H1 (cell line): ENCODE measurements around the gene NTN4.

ENCODE experiments used
- BCL11A ChIP-seq, 2 experiments: IDR thresholded peaks; one replicate each; pipeline ENCODE4 v1.6.1; 2011; ENCODE audit warnings: low read depth in 2 of 2, low read length in 2 of 2, mild to moderate bottlenecking in 2 of 2
- CEBPB ChIP-seq: IDR thresholded peaks from 2 replicates; pipeline ENCODE4 v1.6.1; 2012; ENCODE audit warnings: low read depth, low read length
- EP300 ChIP-seq, 2 experiments: IDR thresholded peaks; 1 replicate in 1 of 2; 2 replicates in 1 of 2; pipeline ENCODE4 v1.6.1; 2011 to 2012; ENCODE audit warnings: low read depth in 2 of 2, low read length in 2 of 2, mild to moderate bottlenecking in 2 of 2, borderline replicate concordance in 1 of 2, inconsistent platforms in 1 of 2, moderate library complexity in 1 of 2
- EZH2 ChIP-seq: fragments of 200-600 bp; sonication (generic); IDR thresholded peaks from 2 replicates; pipeline ENCODE4 v1.7.1; 2012; ENCODE audit warnings: low read depth, mild to moderate bottlenecking, moderate library complexity, low read length, inconsistent platforms; ENCODE audit not compliant: severe bottlenecking
- GTF2F1 ChIP-seq: IDR thresholded peaks from 2 replicates; pipeline ENCODE4 v1.6.1; 2012; ENCODE audit warnings: low read depth, low read length, improper control_type of control experiment, borderline replicate concordance
- NANOG ChIP-seq: IDR thresholded peaks from 2 replicates; pipeline ENCODE4 v1.6.1; 2011; ENCODE audit warnings: low read length, low read depth, mild to moderate bottlenecking, inconsistent platforms; ENCODE audit not compliant: insufficient read depth, poor library complexity, severe bottlenecking
- SIN3A ChIP-seq, 2 experiments: IDR thresholded peaks in 1 of 2; conservative IDR thresholded peaks in 1 of 2; 2 replicates each; pipeline ENCODE4 v1.6.1; 2011 to 2012; ENCODE audit warnings: low read length in 2 of 2, improper control_type of control experiment in 1 of 2, low read depth in 1 of 2, mild to moderate bottlenecking in 1 of 2
- TBP ChIP-seq: IDR thresholded peaks from 2 replicates; pipeline ENCODE4 v1.6.1; 2011; ENCODE audit warnings: low read depth, low read length, improper control_type of control experiment
- TF ChIP-seq, protein P1 (sequence below), 3 experiments: IDR thresholded peaks; 1 replicate in 2 of 3; 2 replicates in 1 of 3; pipeline versions ENCODE4 v1.5.1 to v1.6.1; 2011; ENCODE audit warnings: low read length in 3 of 3, mild to moderate bottlenecking in 3 of 3, inconsistent platforms in 2 of 3, low read depth in 1 of 3, moderate library complexity in 1 of 3; ENCODE audit not compliant: insufficient read depth in 1 of 3; ENCODE audit errors: control extremely low read depth in 1 of 3
- TF ChIP-seq, protein P2 (sequence below): IDR thresholded peaks from 2 replicates; pipeline ENCODE4 v1.6.1; 2012; ENCODE audit warnings: inconsistent platforms

DNA sequence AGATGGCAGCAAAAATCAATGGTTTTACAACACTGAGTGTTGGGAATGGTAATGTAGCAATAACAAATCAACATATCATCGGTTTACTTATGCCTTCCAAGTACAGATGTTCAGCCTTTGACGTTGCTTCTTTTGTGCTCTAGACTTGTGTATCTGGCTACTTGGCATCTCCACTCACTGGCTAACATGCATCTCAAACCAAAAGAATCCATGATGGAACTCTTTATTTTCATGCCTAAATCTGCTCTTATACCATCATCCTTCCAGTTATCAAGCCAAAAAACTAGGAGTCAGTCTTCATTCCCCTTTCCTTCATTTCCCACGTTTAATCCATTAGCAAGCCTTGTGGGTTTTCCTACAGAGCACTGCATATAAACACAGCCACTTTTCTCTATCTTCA, 150.0 kb downstream of the NTN4 start:
- TF ChIP-seq, protein P1, sequence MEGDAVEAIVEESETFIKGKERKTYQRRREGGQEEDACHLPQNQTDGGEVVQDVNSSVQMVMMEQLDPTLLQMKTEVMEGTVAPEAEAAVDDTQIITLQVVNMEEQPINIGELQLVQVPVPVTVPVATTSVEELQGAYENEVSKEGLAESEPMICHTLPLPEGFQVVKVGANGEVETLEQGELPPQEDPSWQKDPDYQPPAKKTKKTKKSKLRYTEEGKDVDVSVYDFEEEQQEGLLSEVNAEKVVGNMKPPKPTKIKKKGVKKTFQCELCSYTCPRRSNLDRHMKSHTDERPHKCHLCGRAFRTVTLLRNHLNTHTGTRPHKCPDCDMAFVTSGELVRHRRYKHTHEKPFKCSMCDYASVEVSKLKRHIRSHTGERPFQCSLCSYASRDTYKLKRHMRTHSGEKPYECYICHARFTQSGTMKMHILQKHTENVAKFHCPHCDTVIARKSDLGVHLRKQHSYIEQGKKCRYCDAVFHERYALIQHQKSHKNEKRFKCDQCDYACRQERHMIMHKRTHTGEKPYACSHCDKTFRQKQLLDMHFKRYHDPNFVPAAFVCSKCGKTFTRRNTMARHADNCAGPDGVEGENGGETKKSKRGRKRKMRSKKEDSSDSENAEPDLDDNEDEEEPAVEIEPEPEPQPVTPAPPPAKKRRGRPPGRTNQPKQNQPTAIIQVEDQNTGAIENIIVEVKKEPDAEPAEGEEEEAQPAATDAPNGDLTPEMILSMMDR (IDR thresholded peaks at IDR 0.05; ENCODE audit: control extremely low read depth in 1 of 3, insufficient read depth in 1 of 3, low read depth in 1 of 3, low read length in 3 of 3) = no peak
- TF ChIP-seq TBP (no peak), SIN3A (conservative IDR thresholded peaks at IDR 0.05 in 1 of 2, IDR thresholded peaks at IDR 0.05 in 1 of 2; ENCODE audit: low read depth in 1 of 2, low read length in 2 of 2) (no peak), BCL11A (IDR thresholded peaks at IDR 0.05; ENCODE audit: low read depth in 2 of 2, low read length in 2 of 2) (no peak), EZH2 (no peak), CEBPB (no peak), GTF2F1 (no peak), NANOG (no peak), EP300 (IDR thresholded peaks at IDR 0.05; ENCODE audit: borderline replicate concordance in 1 of 2, low read depth in 2 of 2, low read length in 2 of 2) (no peak)
- TF ChIP-seq, protein P2, sequence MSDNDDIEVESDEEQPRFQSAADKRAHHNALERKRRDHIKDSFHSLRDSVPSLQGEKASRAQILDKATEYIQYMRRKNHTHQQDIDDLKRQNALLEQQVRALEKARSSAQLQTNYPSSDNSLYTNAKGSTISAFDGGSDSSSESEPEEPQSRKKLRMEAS = no peak
